Mucosa of descending colon (tissue), 3 donors: ENCODE data around the gene CSTF2. TPM values are rescaled to one million over a fixed set of nuclear protein-coding genes. Genes with fewer than 3 reads are reported as not detected.
A peak's percentile ranks its signal among the peaks of the same experiment; 100 is the strongest.
"Not testable (repeated sequence)": the region's sequence is repeated elsewhere in the genome, so short reads cannot be mapped to it uniquely, and the experiment has no call there.

Experiments
- ATAC-seq: fragments of 200-7000 bp; cut with Tn5 transposase; one replicate; pipeline ENCODE4 v1.9.1; 2020; ENCODE audit warnings: mild to moderate bottlenecking, moderate library complexity
- DNase-seq, 3 donors: peaks; one replicate each; pipeline ENCODE4 v3.0.0-alpha.2; 2020
- H3K36me3 ChIP-seq: fragments of 200-600 bp; one replicate; pipeline ENCODE4 v1.8.0; 2021; ENCODE audit warnings: low read depth, mild to moderate bottlenecking
- H3K4me1 ChIP-seq: fragments of 200-600 bp; one replicate; pipeline ENCODE4 v1.8.0; 2021; ENCODE audit warnings: low read depth, mild to moderate bottlenecking
- H3K4me3 ChIP-seq: fragments of 200-600 bp; one replicate; pipeline ENCODE4 v1.8.0; 2021; ENCODE audit warnings: mild to moderate bottlenecking
- H3K9me3 ChIP-seq: fragments of 200-600 bp; one replicate; pipeline ENCODE4 v1.8.0; 2021; ENCODE audit warnings: mild to moderate bottlenecking
- intact Hi-C, 2 donors: fragments of 100-400 bp; cut with DNase I in 1 of 2; cut with micrococcal nuclease in 1 of 2; formaldehyde crosslinking; loops; one replicate each; pipeline versions ENCODE4 v1.11.0 to v1.11.1; 2022; cut with DNase I, micrococcal nuclease
- long read RNA-seq, 2 donors: library from polyadenylated mRNA; unstranded; transcript quantifications; one replicate each; pipeline ENCODE4 v2.0.0, GENCODE V29; 2019 to 2021
- total RNA-seq, 3 donors: library from RNA; stranded (reverse); fragmentation: NEBNext Ultra II Directional in 2 of 3; extraction: Animal tissue kit (Norgen Biotek cat#: 25700) in 2 of 3; gene quantifications; one replicate each; pipeline versions ENCODE4 v1.2.1 to v1.2.4, GENCODE V29; 2021 to 2023
- TF ChIP-seq, protein P1 (sequence below): fragments of 200-600 bp; IDR thresholded peaks from one replicate; pipeline ENCODE4 v1.8.0; 2022; ENCODE audit warnings: antibody characterized with exemption, mild to moderate bottlenecking
- donor health status: DM: no; HTN: no; CAD: no; lungs with moderate emphysema.
- donor health status: DM: no; HTN: no; CAD: no.
- donor health status: DM: no; HTN: yes; CAD: no.

CSTF2 gene, protein sequence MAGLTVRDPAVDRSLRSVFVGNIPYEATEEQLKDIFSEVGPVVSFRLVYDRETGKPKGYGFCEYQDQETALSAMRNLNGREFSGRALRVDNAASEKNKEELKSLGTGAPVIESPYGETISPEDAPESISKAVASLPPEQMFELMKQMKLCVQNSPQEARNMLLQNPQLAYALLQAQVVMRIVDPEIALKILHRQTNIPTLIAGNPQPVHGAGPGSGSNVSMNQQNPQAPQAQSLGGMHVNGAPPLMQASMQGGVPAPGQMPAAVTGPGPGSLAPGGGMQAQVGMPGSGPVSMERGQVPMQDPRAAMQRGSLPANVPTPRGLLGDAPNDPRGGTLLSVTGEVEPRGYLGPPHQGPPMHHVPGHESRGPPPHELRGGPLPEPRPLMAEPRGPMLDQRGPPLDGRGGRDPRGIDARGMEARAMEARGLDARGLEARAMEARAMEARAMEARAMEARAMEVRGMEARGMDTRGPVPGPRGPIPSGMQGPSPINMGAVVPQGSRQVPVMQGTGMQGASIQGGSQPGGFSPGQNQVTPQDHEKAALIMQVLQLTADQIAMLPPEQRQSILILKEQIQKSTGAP
- total RNA-seq: 10 to 100 TPM; 16.7 to 24.0 (median 23.9) TPM
- long read RNA-seq, donor 1, transcript CSTF2-201 (14 exons, 1,958 nt): major isoform, 9 of 15 reads
- long read RNA-seq, donor 1, partial matches to known transcripts: 5 of 15 reads
- long read RNA-seq, donor 1, other reads (novel, unspliced or antisense): 1 of 15 reads
- long read RNA-seq, donor 2, transcript CSTF2-201 (14 exons, 1,958 nt): major isoform, 19 of 20 reads
- long read RNA-seq, donor 2, partial matches to known transcripts: 1 of 20 reads
- long read RNA-seq, donor 2, other reads (novel, unspliced or antisense): 0 of 20 reads

DNA sequence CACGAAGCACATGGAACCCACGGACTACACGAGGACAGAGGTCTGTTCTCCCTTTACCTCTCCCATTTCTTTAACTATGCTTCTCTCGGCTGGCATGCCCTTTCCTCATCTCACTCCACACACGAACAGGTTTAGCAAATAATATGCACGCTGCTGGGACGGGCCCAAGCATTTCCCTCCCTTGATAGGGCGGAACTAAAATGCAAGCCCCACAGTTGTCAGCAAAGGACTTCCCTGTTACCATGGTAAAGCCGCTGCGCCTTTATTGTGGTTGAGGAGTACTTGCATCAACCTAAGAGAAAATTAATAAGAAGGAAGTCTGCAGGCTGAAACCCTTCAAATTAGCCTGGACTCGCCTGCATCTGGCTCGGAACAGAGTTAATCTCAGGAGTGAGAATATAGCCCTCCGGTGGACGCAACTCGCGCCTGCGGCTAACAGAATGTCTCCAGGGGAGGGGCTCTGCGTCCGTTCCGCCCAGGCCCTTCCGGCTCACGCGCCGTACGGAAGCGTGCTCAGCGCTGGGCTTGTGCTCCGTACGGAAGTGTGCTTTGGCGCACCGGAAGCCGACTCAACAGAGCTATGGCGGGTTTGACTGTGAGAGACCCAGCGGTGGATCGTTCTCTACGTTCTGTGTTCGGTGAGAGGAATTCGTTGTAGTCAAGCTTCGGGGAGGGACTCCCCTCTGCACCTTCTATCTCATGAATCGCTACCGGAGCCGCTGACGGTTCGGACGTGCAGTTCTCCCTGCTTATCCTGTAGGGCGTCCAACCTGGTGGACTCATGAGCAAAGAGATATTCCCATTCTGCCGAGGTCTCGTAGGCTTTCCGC, at the start of gene CSTF2:
CSTF2 (plus strand) TSS at position 555 of the 830 bp plus-strand sequence; CDS start at position 581, 26 bp downstream.
- DNase-seq (peak; percentile 84 to 89 (median 87)), ATAC-seq (peak; percentile 99)
- TF ChIP-seq, protein P1, sequence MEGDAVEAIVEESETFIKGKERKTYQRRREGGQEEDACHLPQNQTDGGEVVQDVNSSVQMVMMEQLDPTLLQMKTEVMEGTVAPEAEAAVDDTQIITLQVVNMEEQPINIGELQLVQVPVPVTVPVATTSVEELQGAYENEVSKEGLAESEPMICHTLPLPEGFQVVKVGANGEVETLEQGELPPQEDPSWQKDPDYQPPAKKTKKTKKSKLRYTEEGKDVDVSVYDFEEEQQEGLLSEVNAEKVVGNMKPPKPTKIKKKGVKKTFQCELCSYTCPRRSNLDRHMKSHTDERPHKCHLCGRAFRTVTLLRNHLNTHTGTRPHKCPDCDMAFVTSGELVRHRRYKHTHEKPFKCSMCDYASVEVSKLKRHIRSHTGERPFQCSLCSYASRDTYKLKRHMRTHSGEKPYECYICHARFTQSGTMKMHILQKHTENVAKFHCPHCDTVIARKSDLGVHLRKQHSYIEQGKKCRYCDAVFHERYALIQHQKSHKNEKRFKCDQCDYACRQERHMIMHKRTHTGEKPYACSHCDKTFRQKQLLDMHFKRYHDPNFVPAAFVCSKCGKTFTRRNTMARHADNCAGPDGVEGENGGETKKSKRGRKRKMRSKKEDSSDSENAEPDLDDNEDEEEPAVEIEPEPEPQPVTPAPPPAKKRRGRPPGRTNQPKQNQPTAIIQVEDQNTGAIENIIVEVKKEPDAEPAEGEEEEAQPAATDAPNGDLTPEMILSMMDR: no peak
- no peaks in the 10 kb centered on the region for H3K9me3 ChIP-seq
- H3K4me1 ChIP-seq: no peaks in the 10 kb centered on the region
- intact Hi-C loops: no loop called here
- H3K4me3 ChIP-seq: peak within 1 kb of the TSS; percentile 32
- no peaks in the 10 kb centered on the region for H3K36me3 ChIP-seq

DNA sequence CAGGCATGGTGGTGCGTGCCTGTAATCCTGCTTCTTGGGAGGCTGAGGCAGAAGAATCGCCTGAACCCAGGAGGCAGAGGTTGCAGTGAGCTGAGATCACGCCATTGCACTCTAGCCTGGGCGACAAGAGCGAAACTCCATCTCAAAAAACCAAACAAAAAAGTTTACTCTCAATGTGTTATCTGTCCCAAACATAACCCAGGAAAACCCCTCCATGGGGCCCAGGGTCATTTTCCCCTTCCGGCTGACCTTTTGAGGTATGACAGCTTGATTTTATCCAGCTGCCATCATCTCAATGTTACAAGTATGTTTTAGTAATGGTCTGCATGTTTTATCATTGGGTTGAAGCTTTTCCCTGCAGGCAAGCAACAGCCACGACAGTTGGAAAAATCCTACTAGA, 23.8 kb upstream of the CSTF2 start:
- H3K4me3 ChIP-seq, intact Hi-C loops, DNase-seq, H3K9me3 ChIP-seq, H3K36me3 ChIP-seq, H3K4me1 ChIP-seq, ATAC-seq: not testable (repeated sequence)

DNA sequence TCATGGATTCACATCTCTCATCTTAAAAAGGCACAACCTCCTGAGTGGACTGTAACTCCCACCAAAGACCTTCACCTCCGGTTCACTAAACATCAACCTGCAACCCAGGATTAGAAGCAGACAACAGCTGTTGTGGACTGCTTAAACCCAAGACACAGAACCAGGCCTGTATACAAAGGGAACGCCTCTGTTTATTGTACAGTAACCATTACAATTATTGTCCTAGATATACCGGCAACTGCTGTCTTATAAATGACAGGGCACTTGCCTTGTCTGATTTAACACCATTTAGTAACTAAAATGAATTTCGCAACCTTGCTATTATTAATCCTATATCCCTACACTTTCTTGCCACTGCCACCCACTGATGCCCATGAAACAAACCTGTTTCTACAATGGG, 22.8 kb upstream of the CSTF2 start:
- Histone ChIP-seq H3K9me3 (no peaks in the 10 kb centered on the region), H3K36me3 (no peaks in the 10 kb centered on the region), H3K4me1 (no peaks in the 10 kb centered on the region), H3K4me3 (no peak overlapping the region)
- ATAC-seq (peak; percentile 71), DNase-seq (no peak)
- TF ChIP-seq, protein P1: no peak
- intact Hi-C loops: no loop called here

DNA sequence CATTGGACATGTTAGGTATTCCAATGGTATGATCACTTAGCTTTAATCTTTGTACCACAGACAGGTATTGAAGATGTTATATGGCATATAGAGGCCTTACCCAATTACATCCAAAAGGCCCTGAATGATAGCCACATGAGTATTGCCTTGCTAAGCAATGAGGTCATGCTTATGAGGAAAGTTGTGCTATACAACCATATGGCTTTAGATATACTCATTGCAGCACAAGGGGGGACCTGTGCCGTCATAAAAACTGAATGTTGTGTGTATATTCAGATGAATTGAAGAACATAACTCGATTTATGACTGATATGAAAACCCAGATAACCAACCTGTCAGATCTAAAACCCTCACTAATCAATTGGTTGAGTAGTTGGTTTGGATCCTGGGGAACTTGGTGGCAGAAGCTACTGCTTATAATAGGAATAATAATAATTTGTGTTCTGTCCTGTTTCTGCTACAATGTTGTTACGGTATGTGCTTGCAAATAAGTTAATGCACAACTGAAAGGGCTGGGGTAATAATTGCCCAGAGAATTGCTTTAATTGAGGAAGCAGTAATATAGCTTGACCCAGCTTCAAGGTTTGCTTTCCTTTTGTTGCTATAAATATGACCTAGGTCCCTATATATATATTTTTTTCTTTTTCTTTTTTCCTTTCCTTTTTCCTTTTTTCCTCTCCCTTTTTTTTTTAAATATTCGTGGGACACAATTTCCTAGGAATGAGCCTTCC, 21.5 kb upstream of the CSTF2 start:
- DNase-seq: no peak
- no peaks in the 10 kb centered on the region for H3K4me1 ChIP-seq

DNA sequence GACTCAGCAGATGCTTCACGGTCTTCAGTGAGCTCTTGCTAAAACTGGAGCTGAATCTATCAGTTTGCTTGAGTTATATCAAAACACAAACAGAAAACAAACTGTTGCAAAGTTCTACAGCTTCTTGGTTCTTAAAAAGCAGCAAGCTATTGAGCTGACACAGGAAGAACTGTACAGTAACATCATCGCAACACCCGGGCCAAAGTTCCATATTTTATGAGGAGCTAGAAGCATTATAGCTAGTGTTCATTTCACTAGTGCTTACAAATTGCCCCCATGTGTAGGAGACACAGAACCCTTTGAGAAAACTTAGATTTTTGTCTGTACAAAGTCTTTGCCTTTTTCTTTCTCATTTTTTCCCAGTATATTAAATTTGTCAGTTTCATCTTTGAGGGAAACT, 17.3 kb upstream of the CSTF2 start:
- peak in 1 of 3 donors; percentile 43 for DNase-seq

More for the DNA sequence above, 21.5 kb upstream of the CSTF2 start:
- Histone ChIP-seq H3K4me3 (no peak overlapping the region), H3K9me3 (no peaks in the 10 kb centered on the region), H3K36me3 (no peaks in the 10 kb centered on the region)
- TF ChIP-seq, protein P1: no peak
- intact Hi-C loops: no loop called here
- peak; percentile 69 for ATAC-seq

More for the DNA sequence above, 17.3 kb upstream of the CSTF2 start:
- TF ChIP-seq, protein P1: no peak
- peak; percentile 85 for ATAC-seq
- no peaks in the 10 kb centered on the region for H3K36me3 ChIP-seq
- intact Hi-C loops: no loop called here
- H3K4me1 ChIP-seq: no peaks in the 10 kb centered on the region
- H3K4me3 ChIP-seq: no peak overlapping the region
- H3K9me3 ChIP-seq: no peaks in the 10 kb centered on the region
